GM18870 (cell line): Measurements from ENCODE around the gene QPRT.
"Not testable (repeated sequence)": the region's sequence is repeated elsewhere in the genome, so short reads cannot be mapped to it uniquely, and the experiment has no call there.

Experiments
- ATAC-seq: cut with Tn5 transposase; IDR thresholded peaks from one replicate; pipeline ENCODE4 v1.9.1; 2021; ENCODE audit warnings: moderate library complexity; ENCODE audit not compliant: unreplicated experiment

Gene QPRT

DNA sequence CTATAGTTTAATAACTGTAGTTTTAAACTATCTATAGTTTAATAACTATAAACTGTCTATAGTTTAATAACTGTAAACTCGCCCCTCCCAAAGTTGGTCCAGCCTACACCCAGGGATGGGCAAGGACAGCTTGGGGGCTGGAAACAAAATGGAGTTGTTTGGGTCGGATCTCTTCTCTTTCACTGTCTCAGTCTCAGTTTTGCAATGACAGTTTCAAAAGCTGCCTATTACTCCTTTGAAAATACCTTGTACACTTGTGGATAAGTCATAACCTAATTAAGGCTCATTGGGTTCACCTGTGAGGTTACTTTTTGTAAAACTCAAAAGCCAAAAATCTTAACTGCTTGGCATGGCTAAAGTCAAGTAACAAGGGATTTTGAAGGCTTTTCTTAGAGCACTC, 35.4 kb downstream of the QPRT start:
- no peak for ATAC-seq

DNA sequence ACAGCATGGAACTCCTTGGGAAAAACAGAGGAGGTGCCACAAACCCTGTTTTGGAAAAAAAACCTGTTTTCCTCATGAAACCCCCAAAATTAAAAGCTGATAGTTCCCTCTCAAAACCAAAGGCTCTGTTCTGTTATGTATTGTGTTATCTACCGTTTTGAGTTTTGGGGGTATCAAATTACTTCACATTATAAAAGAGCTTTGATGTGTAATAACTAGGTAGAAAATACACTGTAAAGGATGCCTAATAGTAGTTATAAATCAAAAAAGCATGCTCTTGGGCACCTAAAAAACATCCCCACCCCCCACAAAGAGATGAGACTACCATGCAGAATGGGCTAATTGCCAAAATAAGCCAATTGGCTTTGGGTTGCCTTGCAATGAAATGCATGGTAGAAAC, 36.0 kb downstream of the QPRT start:
- no peak for ATAC-seq

DNA sequence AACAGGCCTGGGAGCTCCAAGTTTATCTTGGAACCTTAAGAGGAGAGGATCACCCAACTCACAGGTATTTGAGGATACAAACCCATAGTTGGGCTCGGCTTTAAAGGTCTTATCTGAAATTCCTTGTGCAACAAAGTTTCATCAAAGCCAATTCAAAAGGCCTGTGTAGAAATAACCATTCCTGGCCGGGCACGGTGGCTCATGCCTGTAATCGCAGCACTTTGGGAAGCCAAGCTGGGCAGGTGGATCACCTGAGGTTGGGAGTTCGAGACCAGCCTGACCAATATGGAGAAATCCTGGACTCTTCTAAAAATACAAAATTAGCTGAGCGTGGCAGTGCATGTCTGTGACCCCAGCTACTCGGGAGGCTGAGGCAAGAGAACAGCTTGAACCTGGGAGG, 38.1 kb downstream of the QPRT start:
- ATAC-seq = no peak

DNA sequence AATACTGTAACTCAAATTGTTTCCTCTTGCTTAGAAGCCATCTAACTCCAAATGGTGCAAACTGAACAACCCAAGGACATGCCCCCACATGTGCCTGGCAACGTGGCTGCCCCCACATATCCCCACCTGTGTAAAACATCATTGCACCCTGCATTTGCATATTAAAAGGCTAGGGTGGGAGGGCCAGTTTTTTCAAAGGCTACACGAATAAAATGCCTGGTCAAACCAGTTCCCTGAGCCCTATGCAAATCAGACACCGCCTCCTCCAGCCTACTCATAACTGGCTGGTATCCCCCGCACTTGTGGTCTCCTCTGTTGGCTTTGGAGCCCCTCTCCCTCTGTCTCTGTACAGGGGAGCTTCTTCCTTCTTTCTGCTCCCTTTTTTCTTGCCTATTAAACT, 40.1 kb downstream of the QPRT start:
- ATAC-seq = no peak

DNA sequence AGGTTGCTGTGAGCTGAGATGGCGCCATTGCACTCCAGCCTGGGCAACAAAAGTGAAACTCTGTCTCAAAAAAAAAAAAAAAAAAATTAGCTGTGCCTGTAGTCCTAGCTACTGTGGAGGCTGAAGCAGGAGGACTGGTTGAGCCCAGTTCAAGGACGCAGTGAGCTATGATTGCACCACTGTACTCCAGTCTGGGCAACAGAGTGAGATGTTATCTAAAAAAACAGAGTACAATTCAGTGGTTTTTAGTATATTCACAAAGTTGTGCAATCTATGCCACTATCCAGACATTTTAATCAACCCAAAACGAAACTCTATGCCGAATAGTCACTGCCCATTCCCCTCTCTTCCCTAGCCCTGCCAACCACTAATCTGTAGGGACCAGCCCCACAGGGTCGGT, 41.7 kb downstream of the QPRT start:
- ATAC-seq = no peak

DNA sequence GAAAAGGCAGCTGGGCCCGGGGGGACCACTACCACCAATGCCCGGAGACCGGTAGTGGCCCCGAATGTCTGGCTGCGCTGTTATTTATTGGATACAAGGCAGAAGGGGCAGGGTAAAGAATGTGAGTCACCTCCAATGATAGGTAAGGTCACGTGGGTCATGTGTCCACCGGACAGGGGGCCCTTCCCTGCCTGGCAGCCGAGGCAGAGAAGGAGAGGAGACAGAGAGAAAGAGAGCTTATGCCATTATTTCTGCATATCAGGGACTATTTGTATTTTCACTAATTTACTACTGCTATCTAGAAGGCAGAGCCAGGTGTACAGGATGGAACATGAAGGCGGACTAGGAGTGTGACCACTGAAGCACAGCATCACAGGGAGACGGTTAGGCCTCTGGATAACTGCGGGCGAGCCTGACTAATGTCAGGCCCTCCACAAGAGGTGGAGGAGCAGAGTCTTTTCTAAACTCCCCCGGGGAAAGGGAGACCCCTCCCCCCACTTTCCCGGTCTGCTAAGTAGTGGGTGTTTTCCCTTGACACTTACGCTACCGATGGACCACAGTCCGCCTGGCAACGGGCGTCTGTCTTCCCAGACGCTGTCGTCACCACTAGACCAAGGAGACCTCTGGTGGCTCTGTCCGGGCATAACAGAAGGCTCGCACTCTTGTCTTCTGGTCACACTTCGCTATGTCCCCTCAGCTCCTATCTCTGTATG, 42.3 kb downstream of the QPRT start:
- not testable (repeated sequence) for ATAC-seq

DNA sequence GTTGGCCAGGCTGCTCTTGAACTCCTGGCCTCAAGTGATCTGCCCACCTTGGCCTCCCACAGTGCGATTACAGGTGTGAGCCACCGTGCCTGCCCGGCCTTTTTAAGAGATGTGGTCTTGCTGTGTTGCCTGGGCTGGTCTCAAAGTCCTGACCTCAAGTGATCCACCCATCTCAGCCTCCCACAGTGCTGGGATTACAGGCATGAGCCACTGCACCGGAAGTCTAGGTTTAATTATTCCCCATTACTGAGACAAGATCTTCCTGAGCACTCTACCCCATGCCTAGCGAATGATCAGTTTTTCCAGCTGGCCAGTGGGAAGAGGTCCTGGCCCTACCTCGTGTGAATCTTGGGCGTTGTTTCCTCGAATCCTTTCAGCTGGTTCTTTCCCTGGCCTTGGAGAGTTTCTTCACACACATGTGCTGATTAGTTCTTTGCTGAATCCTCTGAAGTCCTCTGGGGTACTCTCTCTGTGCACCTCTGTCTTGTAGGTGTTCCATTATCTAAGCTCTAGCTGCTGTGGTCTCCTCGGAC, 47.9 kb downstream of the QPRT start:
- ATAC-seq = no peak

DNA sequence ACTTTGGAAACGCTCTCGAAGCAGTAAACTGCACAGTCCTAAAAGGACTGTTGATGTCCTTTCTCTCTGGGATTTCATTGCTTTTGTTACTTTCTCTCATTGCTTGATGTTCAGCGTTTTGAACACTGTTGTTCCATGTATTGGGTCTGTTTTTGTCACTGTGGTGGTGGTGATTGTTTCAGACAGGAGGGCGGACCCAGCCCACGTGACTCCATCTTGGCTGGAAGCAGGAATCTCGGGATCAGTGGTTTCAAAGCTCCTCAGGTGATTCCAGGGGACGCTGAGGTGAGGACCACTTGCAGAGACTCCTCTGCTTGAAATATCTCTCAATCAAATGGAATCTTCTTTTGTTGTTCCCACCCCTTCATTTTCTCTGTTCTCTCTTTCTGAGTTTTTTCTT, 48.5 kb downstream of the QPRT start:
- ATAC-seq = no peak

DNA sequence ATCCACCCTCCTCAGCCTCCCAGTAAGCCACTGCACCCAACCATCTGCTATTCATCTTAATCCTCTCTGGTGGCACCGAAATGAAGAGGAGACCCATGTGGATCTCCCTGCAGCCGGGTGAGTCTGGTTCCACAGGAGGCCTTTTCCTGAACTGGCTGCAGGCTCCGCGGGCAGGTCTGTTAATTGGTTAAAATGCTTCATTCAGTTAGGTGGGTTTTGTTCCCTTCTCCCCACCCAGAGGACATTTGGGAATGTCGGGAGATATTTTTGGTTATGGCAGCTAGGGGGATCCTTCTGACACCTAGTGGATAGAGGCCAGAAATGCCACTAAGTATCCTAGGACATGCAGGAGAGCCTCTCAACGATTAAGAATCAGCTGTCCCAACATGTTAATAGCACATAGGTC, 50.1 kb downstream of the QPRT start:
- no peak for ATAC-seq

DNA sequence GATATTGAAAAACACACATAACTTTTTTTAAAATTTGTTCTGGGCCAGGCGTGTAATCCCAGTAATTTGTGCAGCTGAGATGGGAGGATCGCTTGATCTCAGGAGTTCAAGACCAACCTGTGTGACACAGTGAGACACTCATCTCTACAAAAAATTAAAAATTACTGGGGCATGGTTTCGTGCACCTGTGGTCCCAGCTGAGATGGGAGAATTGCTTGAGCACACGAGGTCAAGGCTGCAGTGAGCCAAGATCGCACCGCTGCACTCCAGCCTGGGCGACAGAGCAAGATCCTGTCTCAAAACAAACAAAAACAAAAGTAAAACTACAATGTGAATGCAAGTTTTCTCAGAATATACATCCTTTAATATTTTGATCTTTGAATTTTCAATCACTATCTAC, 51.7 kb downstream of the QPRT start:
- no peak for ATAC-seq

DNA sequence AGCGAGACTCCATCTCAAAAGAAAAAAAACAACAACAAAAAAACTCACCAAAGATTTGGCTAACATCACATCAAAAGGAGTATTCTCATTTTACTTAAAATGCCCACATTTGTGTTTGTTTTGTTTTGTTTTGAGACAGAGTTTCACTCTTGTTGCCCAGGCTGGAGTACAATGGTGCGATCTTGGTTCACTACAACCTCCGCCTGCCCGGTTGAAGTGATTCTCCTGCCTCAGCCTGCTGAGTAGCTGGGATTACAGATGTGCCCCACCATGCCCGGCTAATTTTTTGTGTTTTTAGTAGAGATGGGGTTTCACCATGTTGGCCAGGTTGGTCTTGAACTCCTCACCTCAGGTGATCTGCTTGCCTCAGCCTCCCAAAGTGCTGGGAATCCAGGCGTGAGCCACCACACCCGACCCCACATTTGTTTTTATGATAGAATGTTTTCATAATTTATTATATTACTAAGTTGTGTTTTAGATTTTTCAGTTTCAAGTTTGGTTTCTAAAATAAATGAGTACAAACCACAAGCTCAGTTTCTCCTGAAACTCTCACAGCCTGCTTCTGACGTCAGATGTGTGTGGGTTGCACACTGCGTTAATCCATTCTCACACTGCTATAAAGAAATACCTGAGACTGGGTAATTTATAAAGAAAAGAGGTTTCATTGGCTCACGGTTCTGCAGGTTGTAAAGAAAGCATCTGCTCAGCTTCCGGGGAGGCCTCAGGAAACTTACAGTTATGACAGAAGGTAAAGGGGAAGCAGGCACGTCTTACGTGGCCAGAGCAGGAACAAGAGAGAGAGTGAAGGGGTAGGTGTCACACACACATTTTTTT, 53.0 kb downstream of the QPRT start:
- not testable (repeated sequence) for ATAC-seq

DNA sequence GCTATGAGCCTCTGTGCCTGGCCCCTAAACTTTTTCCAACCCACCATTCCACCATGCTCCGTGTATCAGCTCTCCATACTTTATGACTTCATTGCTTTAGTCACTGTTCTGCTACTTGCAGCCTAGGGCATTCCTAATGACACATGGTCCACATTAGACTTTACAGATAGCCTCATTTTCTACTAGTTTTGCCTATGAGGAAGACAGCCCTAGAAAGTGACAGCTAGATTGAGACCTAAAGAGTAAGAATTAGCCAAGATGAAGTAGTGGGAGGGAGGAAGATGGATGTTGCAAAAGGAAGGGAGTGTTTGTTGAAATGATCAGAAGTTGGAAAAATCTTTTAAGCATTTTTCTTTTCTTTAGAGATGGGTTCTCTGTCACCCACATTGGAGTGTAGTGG, 55.8 kb downstream of the QPRT start:
- ATAC-seq = no peak

DNA sequence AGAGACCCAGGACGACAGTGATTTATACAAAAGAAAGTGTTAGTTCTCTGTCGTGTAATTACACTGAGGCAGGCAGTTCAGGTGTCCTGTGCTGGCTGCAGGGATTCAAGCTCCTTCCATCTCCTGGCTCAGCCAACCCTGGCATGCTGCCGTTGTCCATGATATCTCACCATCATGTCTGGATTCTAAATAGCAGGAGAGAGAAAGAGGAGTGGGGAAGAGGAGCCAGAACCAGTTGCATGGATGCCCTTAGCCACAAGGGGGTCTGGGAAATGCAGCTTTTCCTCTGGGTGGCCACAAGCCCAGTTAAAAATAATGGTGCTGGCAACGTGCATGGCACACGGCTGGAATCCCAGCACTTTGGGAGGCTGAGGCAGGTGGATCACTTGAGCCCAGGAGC, 57.1 kb downstream of the QPRT start:
- no peak for ATAC-seq

DNA sequence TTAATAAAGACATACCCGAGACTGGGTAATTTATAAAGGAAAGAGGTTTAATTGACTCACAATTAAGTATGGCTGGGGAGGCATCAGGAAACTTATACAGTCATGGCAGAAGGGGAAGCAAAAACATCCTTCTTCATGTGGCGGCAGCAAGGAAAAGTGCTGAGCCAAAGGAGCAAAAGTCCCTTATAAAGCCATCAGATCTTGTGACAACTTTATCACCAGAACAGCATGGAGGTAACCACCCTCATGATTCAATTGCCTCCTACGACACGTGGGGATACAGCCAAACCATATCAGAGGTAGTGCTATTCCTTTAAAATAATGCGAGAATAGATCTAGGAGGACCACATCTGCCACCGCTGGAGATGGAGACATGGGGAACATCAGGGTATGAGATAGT, 57.8 kb downstream of the QPRT start:
- ATAC-seq = no peak

DNA sequence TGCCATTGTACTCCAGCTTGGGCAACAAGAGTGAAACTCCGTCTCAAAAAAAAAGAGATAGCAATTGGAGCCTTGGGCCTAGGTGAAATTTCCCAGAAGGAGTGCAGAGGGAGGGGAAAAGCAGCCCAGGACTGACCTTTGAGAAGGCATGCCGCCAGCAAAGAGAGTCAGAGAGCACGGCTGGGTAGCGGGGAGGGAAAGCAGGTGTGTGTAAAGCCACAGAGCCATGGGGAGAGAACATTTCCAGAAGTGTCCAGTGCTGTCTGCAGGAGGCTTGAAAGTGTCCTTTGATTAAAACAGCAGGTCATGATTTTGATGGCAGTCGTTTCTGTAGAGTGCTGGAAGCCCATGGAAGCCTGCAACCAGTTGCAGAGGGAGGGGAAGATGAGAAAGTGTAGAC, 58.7 kb downstream of the QPRT start:
- no peak for ATAC-seq

DNA sequence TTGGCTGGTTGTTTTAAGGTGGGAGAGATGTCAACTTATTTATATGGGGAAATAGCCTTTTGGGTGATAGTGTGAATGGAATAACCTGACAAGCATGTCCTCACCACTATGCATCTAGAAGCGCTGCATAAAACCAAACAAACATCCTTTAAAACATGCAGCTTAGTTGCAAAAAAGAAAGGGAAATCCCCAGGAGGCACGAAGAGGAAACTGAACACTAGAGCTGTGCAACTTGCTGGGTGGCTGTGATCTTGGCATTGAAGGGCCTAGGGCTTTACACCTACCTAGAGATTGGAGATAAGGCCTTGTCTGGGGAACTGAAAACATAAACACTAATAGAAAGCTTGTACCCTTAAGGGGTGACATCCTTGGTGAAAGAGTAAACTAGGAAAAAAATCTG, 59.5 kb downstream of the QPRT start:
- no peak for ATAC-seq

DNA sequence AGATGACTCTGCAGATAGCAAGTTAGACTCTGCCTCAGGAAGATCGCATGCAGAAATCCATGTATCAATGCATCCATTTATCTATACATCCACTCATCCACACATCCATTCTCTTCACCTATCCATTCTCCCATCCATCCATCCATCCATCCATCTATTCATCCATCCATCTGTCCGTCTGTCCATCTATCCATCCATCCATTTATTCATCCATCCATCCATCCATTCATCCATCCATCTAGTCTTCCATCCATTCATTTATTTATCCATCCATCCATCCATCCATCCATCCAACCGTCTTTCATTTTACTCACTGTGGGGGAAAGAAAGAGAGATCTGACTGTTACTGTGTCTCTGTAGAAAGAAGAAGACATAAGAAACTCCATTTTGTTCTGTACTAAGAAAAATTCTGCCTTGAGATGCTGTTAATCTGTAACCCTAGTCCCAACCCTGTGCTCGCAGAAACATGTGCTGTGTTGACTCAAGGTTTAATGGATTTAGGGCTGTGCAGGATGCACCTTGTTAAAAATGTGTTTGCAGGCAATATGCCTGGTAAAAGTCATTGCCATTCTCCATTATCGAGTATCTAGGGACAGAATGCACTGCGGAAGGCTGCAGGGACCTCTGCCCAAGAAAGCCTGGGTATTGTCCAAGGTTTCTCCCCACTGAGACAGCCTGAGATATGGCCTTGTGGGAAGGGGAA, 61.1 kb downstream of the QPRT start:
- ATAC-seq = not testable (repeated sequence)

DNA sequence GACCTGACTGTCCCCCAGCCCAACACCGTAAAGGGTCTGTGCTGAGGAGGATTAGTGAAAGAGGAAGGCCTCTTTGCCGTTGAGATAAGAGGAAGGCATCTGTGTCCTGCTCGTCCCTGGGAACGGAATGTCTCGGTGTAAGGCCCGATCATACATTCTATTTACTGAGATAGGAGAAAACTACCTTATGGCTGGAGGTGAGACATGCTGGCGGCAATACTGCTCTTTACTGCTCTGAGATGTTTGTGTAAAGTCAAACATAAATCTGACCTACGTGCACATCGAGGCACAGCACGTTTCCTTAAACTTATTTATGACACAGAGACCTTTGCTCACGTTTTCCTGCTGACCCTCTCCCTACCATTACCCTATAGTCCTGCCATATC, 61.6 kb downstream of the QPRT start:
- ATAC-seq = not testable (repeated sequence)

DNA sequence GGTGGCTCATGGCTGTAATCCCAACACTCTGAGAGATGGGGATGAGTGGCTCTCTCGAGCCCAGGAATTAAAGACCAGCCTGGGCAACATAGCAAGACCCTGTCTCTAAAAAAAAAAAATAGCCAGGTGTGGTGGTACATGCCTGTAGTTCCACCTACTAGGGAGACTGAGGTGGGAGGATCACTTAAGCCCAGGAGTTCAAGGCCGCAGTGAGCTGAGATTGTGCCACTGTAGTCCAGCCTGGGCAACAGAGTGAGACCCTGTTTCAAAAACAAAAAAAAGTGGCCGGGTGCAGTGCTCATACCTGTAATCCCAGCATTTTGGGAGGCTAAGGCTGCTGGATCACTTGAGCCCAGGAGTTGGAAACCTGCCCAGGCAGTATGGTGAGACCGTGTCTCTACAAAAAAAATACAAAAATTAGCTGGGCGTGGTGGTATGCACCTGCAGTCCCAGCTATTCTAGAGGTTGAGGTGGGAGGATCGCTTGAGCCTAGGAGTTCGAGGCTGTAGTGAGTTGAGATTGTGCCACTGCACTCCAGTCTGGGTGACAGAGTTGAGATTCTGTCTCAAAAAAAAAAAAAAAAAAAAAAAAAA, 63.8 kb downstream of the QPRT start:
- no peak for ATAC-seq

DNA sequence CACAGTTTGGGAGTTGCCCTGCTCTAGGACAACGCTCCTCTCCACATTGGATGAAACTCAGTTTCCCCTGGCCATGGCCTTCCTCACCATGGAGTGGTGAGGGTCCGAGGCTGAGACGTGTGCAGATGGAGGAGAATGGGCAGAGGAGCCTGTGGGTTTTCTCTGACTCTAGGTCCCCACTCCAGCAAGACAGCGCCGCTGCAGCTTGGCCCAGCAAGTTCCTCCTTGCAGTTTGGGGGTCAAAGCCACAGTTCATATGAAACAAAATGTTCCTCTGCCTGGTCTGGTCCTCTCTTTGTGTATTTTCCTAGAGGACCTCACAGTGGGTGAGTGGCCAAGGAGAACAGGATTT, 64.5 kb downstream of the QPRT start:
- ATAC-seq = no peak

DNA sequence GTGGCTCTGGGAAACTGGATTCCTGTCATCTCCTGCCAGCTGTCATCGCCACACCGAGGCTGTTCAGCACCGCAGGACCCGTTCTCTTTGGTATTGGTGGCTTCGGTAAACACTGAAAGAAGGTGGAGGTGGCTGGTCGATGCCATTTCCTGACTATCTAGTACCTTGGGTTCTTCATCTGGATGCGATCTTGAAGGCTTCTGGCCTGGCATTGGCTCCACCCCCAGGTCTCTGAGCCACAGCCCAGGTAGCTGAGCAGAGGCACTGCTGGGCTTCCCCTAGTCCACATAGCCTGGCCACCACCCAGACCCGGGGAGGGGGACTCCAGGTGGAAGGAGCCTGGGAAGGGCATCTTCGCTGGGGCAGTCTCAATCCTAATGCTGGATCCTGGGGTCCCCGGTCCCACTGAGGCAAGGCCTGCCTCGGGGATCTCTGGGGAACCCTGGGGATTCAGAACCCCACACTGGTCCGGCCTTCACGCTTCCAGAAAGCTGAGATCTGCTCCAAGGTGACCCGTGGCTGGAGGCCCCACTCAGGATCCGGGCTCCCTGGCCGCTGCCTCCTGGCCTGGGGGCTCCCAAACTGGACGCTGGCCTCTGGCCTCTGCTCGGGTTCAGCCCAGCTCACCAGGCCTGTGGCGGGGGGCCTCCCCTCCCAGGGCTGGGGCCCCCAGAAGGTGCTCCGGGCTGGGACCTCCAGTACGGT, 65.0 kb downstream of the QPRT start:
- no peak for ATAC-seq
